Measurements from ENCODE around the gene CAP2.
A peak's percentile ranks its signal among the peaks of the same experiment; 100 is the strongest.

Gene CAP2

GRCh38 chr6:17477356-17477755, 84.0 kb downstream of the CAP2 start:
- DNase-seq = no peak

- DNase-seq = no peak
These were observed 85.0 kb downstream of the CAP2 start for GRCh38 chr6:17478223-17478907.

GRCh38 chr6:17478946-17479345, 85.6 kb downstream of the CAP2 start:
- no peak for DNase-seq

GRCh38 chr6:17480476-17480875, 87.1 kb downstream of the CAP2 start:
- DNase-seq = no peak

- no peak for DNase-seq
These were observed 89.3 kb downstream of the CAP2 start for GRCh38 chr6:17482711-17483110.

GRCh38 chr6:17483391-17484016, 90.1 kb downstream of the CAP2 start:
- no peak for DNase-seq

GRCh38 chr6:17484201-17484849, 90.9 kb downstream of the CAP2 start:
- DNase-seq = peak; percentile 19

- no peak for DNase-seq
These were observed 91.8 kb downstream of the CAP2 start for GRCh38 chr6:17485181-17485580.

GRCh38 chr6:17485946-17486345, 92.6 kb downstream of the CAP2 start:
- no peak for DNase-seq

- no peak for DNase-seq
These were observed 93.3 kb downstream of the CAP2 start for GRCh38 chr6:17486680-17487079.

- DNase-seq = no peak
These were observed 97.3 kb downstream of the CAP2 start for GRCh38 chr6:17490724-17491123.

GRCh38 chr6:17491416-17492142, 98.2 kb downstream of the CAP2 start:
- DNase-seq = no peak

GRCh38 chr6:17492350-17492749, 99.0 kb downstream of the CAP2 start:
- DNase-seq = no peak

GRCh38 chr6:17493286-17493685, 99.9 kb downstream of the CAP2 start:
- DNase-seq = peak; percentile 67

- peak; percentile 54 for DNase-seq
These were observed 100.8 kb downstream of the CAP2 start for GRCh38 chr6:17494177-17494576.

- DNase-seq = no peak
These were observed 101.5 kb downstream of the CAP2 start for GRCh38 chr6:17494919-17495318.

GRCh38 chr6:17497535-17498095, 104.2 kb downstream of the CAP2 start:
- DNase-seq = no peak

- DNase-seq = no peak
These were observed 108.0 kb downstream of the CAP2 start for GRCh38 chr6:17501442-17501841.

- DNase-seq = no peak
These were observed 108.7 kb downstream of the CAP2 start for GRCh38 chr6:17501982-17502704.

GRCh38 chr6:17503051-17503450, 109.7 kb downstream of the CAP2 start:
- no peak for DNase-seq

- DNase-seq = no peak
These were observed 110.6 kb downstream of the CAP2 start for GRCh38 chr6:17504005-17504404.

- DNase-seq = peak; percentile 33
These were observed 111.7 kb downstream of the CAP2 start for GRCh38 chr6:17505062-17505476.
